A549 treated with Mapracorat at 1 μM for 4 hours (cell line): Measurements from ENCODE around the gene CEBPZOS. TPM values are rescaled to one million over a fixed set of nuclear protein-coding genes. Genes with fewer than 3 reads are reported as not detected.

Experiments used
- total RNA-seq: library from RNA; stranded (reverse); fragments of 200-300 nt; extraction: Qiagen RNA extraction; gene quantifications from 5 replicates; pipeline ENCODE4 v1.2.3, GENCODE V29; 2022

CEBPZOS gene
- 38.3 to 43.0 TPM (median 40.4 TPM) in 5 replicates for total RNA-seq

DNA sequence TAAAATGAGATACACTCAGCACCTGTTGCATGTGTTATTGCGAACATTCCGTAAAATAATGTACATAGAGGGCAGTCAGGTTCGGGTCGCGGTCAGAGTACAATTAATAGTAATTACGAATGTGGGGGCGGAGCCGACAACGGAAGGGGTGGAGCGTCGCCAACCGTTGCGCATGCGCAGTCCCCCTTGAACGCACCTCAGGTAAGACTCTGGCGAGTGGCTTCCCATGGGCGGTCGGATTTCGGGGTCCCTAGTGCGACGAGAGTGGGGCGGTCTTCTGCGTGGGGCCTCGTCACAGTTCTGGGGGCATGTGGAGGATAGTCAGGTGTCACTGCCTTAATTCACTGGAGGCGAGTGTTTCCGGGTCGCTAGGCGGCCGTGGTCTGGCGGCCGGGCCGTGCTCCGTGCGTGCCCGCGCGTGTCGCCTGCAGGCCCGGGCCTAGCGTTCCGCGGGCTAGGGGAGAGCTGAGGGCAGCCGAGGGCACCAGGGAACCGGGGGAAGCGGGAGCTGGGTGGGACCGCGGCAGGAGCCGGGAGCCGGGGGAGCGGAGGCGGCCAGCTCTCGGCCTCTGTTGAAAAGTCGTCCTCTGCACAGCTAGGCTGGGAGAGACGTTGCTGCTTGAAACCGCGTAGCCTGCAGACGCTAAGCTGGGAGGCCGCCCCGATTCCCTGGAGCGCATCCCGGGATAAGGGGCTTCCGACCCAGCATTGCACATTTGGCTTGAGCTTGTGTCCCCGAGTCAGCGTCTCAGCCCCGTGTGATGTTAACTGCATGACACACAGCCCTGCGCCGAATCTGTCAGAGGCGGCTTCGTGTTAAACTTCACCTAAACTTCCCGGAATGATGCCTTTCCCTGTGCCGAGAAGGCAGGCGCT is at the start of gene CEBPZOS:
Gene CEBPZOS (plus strand): TSS at position 177 of the 876 bp plus-strand sequence. CDS start 3,209 bp downstream, outside the sequence.

DNA sequence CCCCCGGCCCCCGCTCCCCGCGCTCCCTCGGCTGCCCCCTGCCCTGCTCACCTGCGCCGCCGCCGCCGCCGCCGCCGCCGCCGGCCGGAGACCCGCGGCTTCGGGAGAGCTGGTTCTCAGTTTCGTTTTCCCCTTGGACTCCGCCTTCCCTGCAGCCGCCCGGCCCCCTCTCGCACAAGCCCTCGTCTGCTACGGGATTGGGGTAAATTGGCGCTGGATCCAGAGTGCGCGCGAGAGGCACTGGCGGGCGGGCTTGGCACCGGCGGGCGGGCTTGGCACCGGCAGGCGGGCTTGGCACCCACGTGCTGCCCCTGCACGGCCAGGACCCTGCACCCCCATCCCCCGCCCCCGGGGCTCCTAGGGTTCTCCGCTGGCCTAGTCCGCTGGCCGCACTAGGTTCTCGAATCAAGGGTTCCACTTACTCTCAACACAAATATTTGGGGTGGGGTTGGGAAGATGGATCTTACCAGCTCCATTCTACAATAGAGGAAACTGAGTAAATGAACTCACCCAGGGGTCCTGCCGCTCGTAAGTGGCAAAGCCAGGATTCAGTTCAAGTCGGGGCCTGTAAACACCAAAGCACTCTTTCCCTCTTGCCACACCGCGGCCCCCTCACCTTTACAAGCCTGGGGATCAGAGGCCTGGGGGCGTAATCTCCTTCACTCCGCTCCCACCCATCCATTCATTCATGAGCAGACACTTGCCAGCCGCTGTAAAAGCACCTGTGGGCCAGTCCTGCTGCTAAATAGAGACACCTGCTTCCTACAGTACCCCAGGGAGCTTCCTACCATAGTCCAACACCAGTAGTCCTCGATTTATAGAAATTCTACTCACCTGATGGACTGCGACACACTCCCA is 39.2 kb upstream of the CEBPZOS start, which contains the start of gene EIF2AK2:
Gene EIF2AK2 (minus strand): TSS at position 124 of the 858 bp plus-strand sequence. CDS start 9,174 bp downstream, outside the sequence.

DNA sequence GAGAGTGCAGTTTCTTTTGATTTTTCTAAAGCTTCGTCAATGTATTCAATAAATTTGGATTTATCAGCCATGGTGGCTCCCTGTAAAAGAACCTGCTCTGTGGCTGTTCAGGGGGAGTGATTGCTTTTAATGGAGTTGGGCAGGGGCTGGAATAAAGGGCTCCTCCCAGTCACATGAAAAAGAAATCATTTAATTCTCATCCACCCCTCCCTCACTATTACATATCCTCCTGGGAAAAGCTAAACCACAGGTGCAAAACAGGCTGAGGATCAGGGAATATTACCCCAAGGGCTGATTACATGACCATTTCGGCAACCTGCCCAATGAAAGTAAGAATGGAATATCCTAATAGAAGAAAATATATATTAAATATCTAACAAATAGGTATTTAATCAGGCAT is 7.7 kb upstream of the CEBPZOS start, which contains the start of gene SULT6B1:
Gene SULT6B1 (minus strand): TSS at position 101 of the 400 bp plus-strand sequence. CDS start 30 bp downstream, at position 71.

DNA sequence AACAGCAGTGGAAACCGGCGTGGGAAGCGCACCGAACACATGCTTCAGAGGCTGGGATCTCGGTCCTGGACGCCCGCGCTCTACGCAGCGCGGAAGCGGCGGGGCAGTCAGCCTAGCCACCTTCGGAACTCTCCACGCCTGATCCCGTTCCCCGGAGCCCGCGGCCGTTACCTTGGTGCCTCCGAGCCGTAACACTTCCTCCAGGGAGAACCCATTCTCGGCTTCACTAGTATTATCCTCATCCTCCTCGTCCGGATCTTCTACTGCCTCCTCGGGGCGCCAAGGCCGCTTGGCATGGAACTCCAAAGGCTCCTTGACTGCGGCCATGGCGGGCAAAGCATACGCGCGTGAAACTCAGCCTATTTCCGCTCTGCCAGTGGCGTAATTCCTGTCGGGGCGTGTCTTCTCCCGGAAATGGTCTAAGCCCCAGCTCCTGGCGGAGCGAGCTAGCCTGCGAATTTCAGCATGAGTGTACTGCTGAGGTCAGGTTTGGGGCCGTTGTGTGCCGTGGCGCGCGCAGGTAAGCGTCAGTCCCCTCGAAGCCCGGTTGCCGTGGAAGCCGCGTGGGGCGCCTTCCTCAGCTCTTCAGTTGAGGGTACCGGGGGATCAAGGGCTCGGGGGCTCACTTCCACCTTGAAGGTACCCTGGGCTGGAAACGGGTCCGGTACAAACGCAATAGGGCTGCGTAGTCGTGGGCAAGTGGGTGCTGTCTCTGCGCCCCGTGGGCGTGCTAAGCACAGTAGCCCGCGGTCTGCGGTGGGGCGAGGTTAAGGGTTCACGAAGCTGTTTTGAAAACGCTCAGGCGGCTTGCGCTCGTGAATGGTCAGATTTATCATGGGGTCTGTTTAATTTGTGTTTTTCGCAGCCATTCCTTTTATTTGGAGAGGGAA is 35.2 kb downstream of the CEBPZOS start, which contains the start of the genes CEBPZ and NDUFAF7:
Gene CEBPZ (minus strand): TSS at position 356 of the 890 bp plus-strand sequence. CDS start 29 bp downstream, at position 327.
Gene NDUFAF7 (plus strand): TSS at position 418 of the 890 bp plus-strand sequence. CDS start 48 bp downstream, at position 466.

Other genes starting within 250 kb of the CEBPZOS start
- gene STRN, start 230.0 kb upstream of the CEBPZOS start, total RNA-seq = 11.1 to 19.2 TPM (median 17.2 TPM) in 5 replicates
- gene HEATR5B, start 112.1 kb upstream of the CEBPZOS start, total RNA-seq = 5.6 to 7.9 TPM (median 7.2 TPM) in 5 replicates
- gene GPATCH11, start 112.0 kb upstream of the CEBPZOS start, total RNA-seq = 7.7 to 11.1 TPM (median 9.6 TPM) in 5 replicates
- 15.0 to 25.1 TPM (median 22.6 TPM) in 5 replicates for gene EIF2AK2, start 39.5 kb upstream of the CEBPZOS start, total RNA-seq
- not detected in 5 replicates for gene SULT6B1, start 7.8 kb upstream of the CEBPZOS start, total RNA-seq
- 65.3 to 80.9 TPM (median 71.0 TPM) in 5 replicates for gene CEBPZ, start 35.1 kb downstream of the CEBPZOS start, total RNA-seq
- 17.0 to 22.3 TPM (median 18.9 TPM) in 5 replicates for gene NDUFAF7, start 35.2 kb downstream of the CEBPZOS start, total RNA-seq
- 8.4 to 15.0 TPM (median 12.7 TPM) in 5 replicates for gene PRKD3, start 128.3 kb downstream of the CEBPZOS start, total RNA-seq
- 20.4 to 22.7 TPM (median 21.6 TPM) in 5 replicates for gene QPCT, start 148.1 kb downstream of the CEBPZOS start, total RNA-seq